IMR-90 (cell line): ENCODE results near the gene ARHGAP12. TPM values are rescaled to one million over a fixed set of nuclear protein-coding genes. Genes with fewer than 3 reads are reported as not detected.
A peak's percentile ranks its signal among the peaks of the same experiment; 100 is the strongest.

ENCODE experiments used
- ATAC-seq: fragments of 200-7000 bp; cut with Tn5 transposase; 2 replicates; pipeline ENCODE4 v1.9.1; 2020; ENCODE audit warnings: low read depth, mild to moderate bottlenecking, moderate library complexity
- BruUV-seq: library from RNA; stranded (reverse); fragments of 400-500 nt; replicated peaks from 2 replicates; lab custom pipeline; 2021; lab: Mats Ljungman, UMichigan
- CTCF ChIA-PET: fragments of 300-600 bp; formaldehyde crosslinking; extraction: SDS; loops from one replicate; lab custom pipeline; 2021; ENCODE audit warnings: antibody characterized with exemption; lab: Yijun Ruan, JAX
- POLR2A ChIA-PET: fragments of 300-600 bp; sonication (Branson Sonifier 250); formaldehyde crosslinking; loops from one replicate; lab custom pipeline; 2022; ENCODE audit warnings: antibody characterized with exemption; ENCODE audit not compliant: unreplicated experiment; lab: Charles Lee
- DNase-seq: peaks from one replicate; pipeline ENCODE4 v3.0.0; 2013
- H2AFZ ChIP-seq: replicated peaks from 2 replicates; pipeline ENCODE3; 2013; ENCODE audit warnings: low read length, mild to moderate bottlenecking; ENCODE audit not compliant: poor library complexity
- H2AK5ac ChIP-seq: 2 replicates; pipeline ENCODE4 v1.6.1; 2013; ENCODE audit warnings: low read depth, low read length, inconsistent platforms
- H2AK9ac ChIP-seq: replicated peaks from 2 replicates; pipeline ENCODE3; 2013; ENCODE audit warnings: mild to moderate bottlenecking, low read depth, low read length, moderate library complexity; ENCODE audit not compliant: poor library complexity
- H2BK120ac ChIP-seq: 2 replicates; pipeline ENCODE4 v1.6.1; 2013; ENCODE audit warnings: low read depth, low read length, inconsistent platforms
- H2BK15ac ChIP-seq: 3 replicates; pipeline ENCODE4 v1.6.1; 2013; ENCODE audit warnings: low read depth, low read length, inconsistent platforms
- H2BK20ac ChIP-seq: 2 replicates; pipeline ENCODE4 v1.6.1; 2013; ENCODE audit warnings: low read depth, mild to moderate bottlenecking, inconsistent platforms, low read length, moderate library complexity
- H2BK5ac ChIP-seq: 2 replicates; pipeline ENCODE4 v1.6.1; 2013; ENCODE audit warnings: mild to moderate bottlenecking, low read depth, low read length, inconsistent platforms; ENCODE audit not compliant: poor library complexity, severe bottlenecking
- H3K14ac ChIP-seq: replicated peaks from 2 replicates; pipeline ENCODE4 v1.6.1; 2013; ENCODE audit warnings: low read depth, low read length, inconsistent platforms
- H3K18ac ChIP-seq: 2 replicates; pipeline ENCODE4 v1.6.1; 2013; ENCODE audit warnings: low read depth, low read length, control low read depth
- H3K23ac ChIP-seq: 2 replicates; pipeline ENCODE4 v1.6.1; 2013; ENCODE audit warnings: low read depth, low read length, inconsistent platforms
- H3K27ac ChIP-seq: 2 replicates; pipeline ENCODE4 v1.5.1; 2013; ENCODE audit warnings: mild to moderate bottlenecking, control low read depth, low read length; ENCODE audit not compliant: insufficient read depth
- H3K27me3 ChIP-seq: 2 replicates; pipeline ENCODE4 v1.6.1; 2013; ENCODE audit warnings: low read length; ENCODE audit not compliant: control insufficient read depth, insufficient read depth
- H3K36me3 ChIP-seq: 2 replicates; pipeline ENCODE4 v1.6.1; 2013; ENCODE audit warnings: low read length, mixed read lengths; ENCODE audit not compliant: control insufficient read depth, insufficient read depth
- H3K4ac ChIP-seq: 2 replicates; pipeline ENCODE4 v1.6.1; 2013; ENCODE audit warnings: low read depth, low read length, inconsistent platforms
- H3K4me1 ChIP-seq: 2 replicates; pipeline ENCODE4 v1.6.1; 2013; ENCODE audit warnings: low read length, mixed read lengths; ENCODE audit not compliant: control insufficient read depth, insufficient read depth
- H3K4me2 ChIP-seq: 2 replicates; pipeline ENCODE4 v1.6.1; 2013; ENCODE audit warnings: low read depth, mild to moderate bottlenecking, control low read depth, low read length, moderate library complexity
- H3K4me3 ChIP-seq: 2 replicates; pipeline ENCODE4 v1.5.1; 2013; ENCODE audit warnings: low read depth, mild to moderate bottlenecking, control low read depth, low read length, moderate library complexity; ENCODE audit not compliant: insufficient read depth
- H3K56ac ChIP-seq: 2 replicates; pipeline ENCODE4 v1.6.1; 2013; ENCODE audit warnings: low read length, inconsistent platforms; ENCODE audit not compliant: insufficient read depth; ENCODE audit errors: extremely low read depth
- H3K79me1 ChIP-seq, 2 experiments: 2 replicates each; pipeline ENCODE4 v1.6.1; 2013; ENCODE audit warnings: low read length in 2 of 2, inconsistent platforms in 1 of 2, low read depth in 1 of 2
- H3K9ac ChIP-seq: 2 replicates; pipeline ENCODE4 v1.6.1; 2013; ENCODE audit warnings: low read depth, low read length, control low read depth
- H3K9me1 ChIP-seq: 2 replicates; pipeline ENCODE4 v1.6.1; 2013; ENCODE audit warnings: low read length, inconsistent platforms; ENCODE audit not compliant: insufficient read depth
- H3K9me3 ChIP-seq: 2 replicates; pipeline ENCODE4 v1.6.1; 2013; ENCODE audit warnings: low read length; ENCODE audit not compliant: control insufficient read depth, insufficient read depth
- H4K20me1 ChIP-seq: 2 replicates; pipeline ENCODE4 v1.6.1; 2013; ENCODE audit warnings: low read length, inconsistent platforms; ENCODE audit not compliant: insufficient read depth
- H4K5ac ChIP-seq: 2 replicates; pipeline ENCODE4 v1.6.1; 2013; ENCODE audit warnings: mild to moderate bottlenecking, low read depth, low read length, control low read depth
- H4K8ac ChIP-seq, 2 experiments: 2 replicates each; pipeline ENCODE4 v1.6.1; 2013; ENCODE audit warnings: low read depth in 2 of 2, low read length in 2 of 2, control low read depth in 1 of 2, inconsistent platforms in 1 of 2
- H4K91ac ChIP-seq: 2 replicates; pipeline ENCODE4 v1.6.1; 2013; ENCODE audit warnings: low read depth, low read length, inconsistent platforms; ENCODE audit not compliant: insufficient read depth
- BHLHE40 ChIP-seq: fragments of 150-350 bp; IDR thresholded peaks from 2 replicates; pipeline ENCODE4 v1.6.1; 2016; ENCODE audit warnings: mild to moderate bottlenecking, low read depth, low read length
- CEBPB ChIP-seq: IDR thresholded peaks from 2 replicates; pipeline ENCODE4 v1.6.1; 2012; ENCODE audit warnings: low read depth, low read length, improper control_type of control experiment
- CHD1 ChIP-seq: IDR thresholded peaks from 2 replicates; pipeline ENCODE4 v1.6.1; 2012; ENCODE audit warnings: low read depth, low read length, improper control_type of control experiment
- FOS ChIP-seq: fragments of 150-350 bp; IDR thresholded peaks from 2 replicates; pipeline ENCODE4 v1.6.1; 2016; ENCODE audit warnings: low read depth, low read length
- MAZ ChIP-seq: IDR thresholded peaks from 2 replicates; pipeline ENCODE4 v1.6.1; 2012; ENCODE audit warnings: low read depth, mild to moderate bottlenecking, low read length, improper control_type of control experiment, moderate library complexity, borderline replicate concordance
- NFE2L2 ChIP-seq: fragments of 150-350 bp; IDR thresholded peaks from 2 replicates; pipeline ENCODE4 v1.6.1; 2016; ENCODE audit warnings: low read depth, mild to moderate bottlenecking, low read length
- POLR2A ChIP-seq: IDR thresholded peaks from 2 replicates; pipeline ENCODE4 v1.6.1; 2012; ENCODE audit warnings: mild to moderate bottlenecking, low read depth, low read length
- RAD21 ChIP-seq: IDR thresholded peaks from 2 replicates; pipeline ENCODE4 v1.6.1; 2012; ENCODE audit warnings: low read length, improper control_type of control experiment
- RCOR1 ChIP-seq: IDR thresholded peaks from 2 replicates; pipeline ENCODE4 v1.6.1; 2012; ENCODE audit warnings: mild to moderate bottlenecking, low read length, improper control_type of control experiment; ENCODE audit not compliant: insufficient replicate concordance
- SMC3 ChIP-seq: fragments of 150-350 bp; IDR thresholded peaks from 2 replicates; pipeline ENCODE4 v1.6.1; 2016; ENCODE audit warnings: low read depth, mild to moderate bottlenecking, antibody characterized with exemption, low read length, moderate library complexity
- WGBS, 2 experiments: methylation state at CpG; one replicate each; pipeline versions ENCODE4 v1.1.5 to v1.1.7; 2013; ENCODE audit warnings: missing lambda C conversion rate in 2 of 2; ENCODE audit not compliant: insufficient read length in 1 of 2; ENCODE audit errors: extremely low coverage in 2 of 2; 5-methylcytosine and 5-hydroxymethylcytosine counted together
- dilution Hi-C: fragments of 300-500 bp; cut with HindIII; formaldehyde crosslinking; loops from one replicate; pipeline ENCODE4 v1.14.3; 2018; ENCODE audit warnings: low sequenced_read_pairs; ENCODE audit not compliant: unreplicated experiment
- in situ Hi-C: fragments of 300-500 bp; cut with MboI; formaldehyde crosslinking; loops from 3 replicates; pipeline ENCODE4 v1.14.3; 2019; ENCODE audit warnings: low sequenced_read_pairs, inconsistent platforms, mixed read lengths
- intact Hi-C: fragments of 100-400 bp; cut with micrococcal nuclease; formaldehyde crosslinking; loops from 2 replicates; pipeline ENCODE4 v1.10.0; 2022
- polyA plus RNA-seq, 3 experiments: library from polyadenylated mRNA; depleted of rRNA; stranded (reverse); fragments of >200 nt; gene quantifications; 2 replicates each; pipeline ENCODE4 v1.2.3, GENCODE V29; 2012; ENCODE audit warnings: low replicate concordance in 1 of 3
- total RNA-seq: library from RNA; depleted of rRNA; stranded (reverse); fragments of >200 nt; gene quantifications from 2 replicates; pipeline ENCODE4 v1.2.3, GENCODE V29; 2012
- TF ChIP-seq, protein P1 (sequence below): conservative IDR thresholded peaks from 2 replicates; pipeline ENCODE4 v1.5.1; 2012; ENCODE audit warnings: mild to moderate bottlenecking, low read depth, low read length, improper control_type of control experiment
- TF ChIP-seq, protein P2 (sequence below): fragments of 150-350 bp; IDR thresholded peaks from 2 replicates; pipeline ENCODE4 v1.6.1; 2017; ENCODE audit warnings: mild to moderate bottlenecking, antibody characterized with exemption, low read length, low read depth
- TF ChIP-seq, protein P3 (sequence below): fragments of 150-350 bp; IDR thresholded peaks from 2 replicates; pipeline ENCODE4 v1.6.1; 2016; ENCODE audit warnings: low read depth, mild to moderate bottlenecking, low read length, moderate library complexity, borderline replicate concordance

The ARHGAP12 gene
- total and polyA plus RNA-seq, 2 of the 4 experiments (the other 2 are of a cell fraction) = 9.0 to 28.5 TPM

- no peak overlapping the region for H3K23ac ChIP-seq
- CTCF ChIA-PET = no interaction called here
- H2AK5ac ChIP-seq = no peak overlapping the region
- POLR2A ChIA-PET = no interaction called here
- peaks cover 9% of the 10 kb centered on the region for H3K4me1 ChIP-seq
- H4K91ac ChIP-seq = 0 out of 2 replicates have a peak overlapping the region, but pooled peaks have one; percentile 12
- H2BK120ac ChIP-seq = peak overlapping the region; percentile 58; the same call in 1 of the 2 replicates
- BruUV-seq = no TSS peak
- peak overlapping the region; percentile 17; the same call in 1 of the 2 replicates for H3K27ac ChIP-seq
- no peak overlapping the region for H3K56ac ChIP-seq
- H2BK15ac ChIP-seq = no peak overlapping the region
- H3K9me3 ChIP-seq = no peaks in the 10 kb centered on the region
- peak overlapping the region; percentile 18 for H2AK9ac ChIP-seq
- peaks cover 8% of the 10 kb centered on the region for H3K9me1 ChIP-seq
- peak overlapping the region; percentile 3; the same call in 1 of the 2 replicates for H4K5ac ChIP-seq
- in situ Hi-C loops = no loop called here
- H2AFZ ChIP-seq = no peak overlapping the region
- H3K18ac ChIP-seq = peak overlapping the region; percentile 25; the same call in 1 of the 2 replicates
- H4K20me1 ChIP-seq = no peaks in the 10 kb centered on the region
- DNase-seq (no peak), ATAC-seq (peak; percentile 10; the same call in 1 of the 2 replicates)
- intact Hi-C loops = no loop called here
- no peaks in the 10 kb centered on the region for H3K27me3 ChIP-seq
- no peaks in the 10 kb centered on the region for H3K36me3 ChIP-seq
- no peak overlapping the region for H2BK20ac ChIP-seq
- 100% methylated on average over 2 of the region's 7 CpGs; no CpG with 5 or more reads in 1 of the 2 experiments for WGBS, 2 experiments
- peak overlapping the region; percentile 59 for H2BK5ac ChIP-seq
- no peak overlapping the region for H3K4me3 ChIP-seq
- H4K8ac ChIP-seq = peak overlapping the region in 1 of 2 experiments; percentile 77; a peak in 1 of 4 replicates
- no peak overlapping the region for H3K9ac ChIP-seq
- H3K14ac ChIP-seq = peak overlapping the region; percentile 54; the same call in 1 of the 2 replicates
- dilution Hi-C loops = no loop called here
- H3K4ac ChIP-seq = peak overlapping the region; percentile 33
- TF ChIP-seq, protein P1, sequence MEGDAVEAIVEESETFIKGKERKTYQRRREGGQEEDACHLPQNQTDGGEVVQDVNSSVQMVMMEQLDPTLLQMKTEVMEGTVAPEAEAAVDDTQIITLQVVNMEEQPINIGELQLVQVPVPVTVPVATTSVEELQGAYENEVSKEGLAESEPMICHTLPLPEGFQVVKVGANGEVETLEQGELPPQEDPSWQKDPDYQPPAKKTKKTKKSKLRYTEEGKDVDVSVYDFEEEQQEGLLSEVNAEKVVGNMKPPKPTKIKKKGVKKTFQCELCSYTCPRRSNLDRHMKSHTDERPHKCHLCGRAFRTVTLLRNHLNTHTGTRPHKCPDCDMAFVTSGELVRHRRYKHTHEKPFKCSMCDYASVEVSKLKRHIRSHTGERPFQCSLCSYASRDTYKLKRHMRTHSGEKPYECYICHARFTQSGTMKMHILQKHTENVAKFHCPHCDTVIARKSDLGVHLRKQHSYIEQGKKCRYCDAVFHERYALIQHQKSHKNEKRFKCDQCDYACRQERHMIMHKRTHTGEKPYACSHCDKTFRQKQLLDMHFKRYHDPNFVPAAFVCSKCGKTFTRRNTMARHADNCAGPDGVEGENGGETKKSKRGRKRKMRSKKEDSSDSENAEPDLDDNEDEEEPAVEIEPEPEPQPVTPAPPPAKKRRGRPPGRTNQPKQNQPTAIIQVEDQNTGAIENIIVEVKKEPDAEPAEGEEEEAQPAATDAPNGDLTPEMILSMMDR = no peak
- TF ChIP-seq, protein P2, sequence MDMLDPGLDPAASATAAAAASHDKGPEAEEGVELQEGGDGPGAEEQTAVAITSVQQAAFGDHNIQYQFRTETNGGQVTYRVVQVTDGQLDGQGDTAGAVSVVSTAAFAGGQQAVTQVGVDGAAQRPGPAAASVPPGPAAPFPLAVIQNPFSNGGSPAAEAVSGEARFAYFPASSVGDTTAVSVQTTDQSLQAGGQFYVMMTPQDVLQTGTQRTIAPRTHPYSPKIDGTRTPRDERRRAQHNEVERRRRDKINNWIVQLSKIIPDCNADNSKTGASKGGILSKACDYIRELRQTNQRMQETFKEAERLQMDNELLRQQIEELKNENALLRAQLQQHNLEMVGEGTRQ = no peak
- TF ChIP-seq MAZ (no peak), RAD21 (no peak), FOS (no peak), POLR2A (no peak), CEBPB (no peak), SMC3 (no peak), RCOR1 (no peak), NFE2L2 (no peak), BHLHE40 (no peak), CHD1 (no peak)
- TF ChIP-seq, protein P3, sequence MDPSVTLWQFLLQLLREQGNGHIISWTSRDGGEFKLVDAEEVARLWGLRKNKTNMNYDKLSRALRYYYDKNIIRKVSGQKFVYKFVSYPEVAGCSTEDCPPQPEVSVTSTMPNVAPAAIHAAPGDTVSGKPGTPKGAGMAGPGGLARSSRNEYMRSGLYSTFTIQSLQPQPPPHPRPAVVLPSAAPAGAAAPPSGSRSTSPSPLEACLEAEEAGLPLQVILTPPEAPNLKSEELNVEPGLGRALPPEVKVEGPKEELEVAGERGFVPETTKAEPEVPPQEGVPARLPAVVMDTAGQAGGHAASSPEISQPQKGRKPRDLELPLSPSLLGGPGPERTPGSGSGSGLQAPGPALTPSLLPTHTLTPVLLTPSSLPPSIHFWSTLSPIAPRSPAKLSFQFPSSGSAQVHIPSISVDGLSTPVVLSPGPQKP = no peak
- H3K79me1 ChIP-seq = no peaks in the 10 kb centered on the region
- H3K4me2 ChIP-seq = peak overlapping the region; percentile 47
These were observed 19.4 kb upstream of the ARHGAP12 start for GRCh38 chr10:31948021-31948420.
